SJSA1 (cell line): ENCODE measurements around the gene MRGPRE. TPM values are rescaled to one million over a fixed set of nuclear protein-coding genes. Genes with fewer than 3 reads are reported as not detected.
A peak's percentile ranks its signal among the peaks of the same experiment; 100 is the strongest.

Experiments used
- DNase-seq, 2 experiments: peaks; one replicate each; pipeline ENCODE4 v3.0.0-alpha.2; 2015 to 2020; ENCODE audit warnings: low spot score in 2 of 2, low read depth in 1 of 2
- H3K27ac ChIP-seq: fragments of 250-450 bp; sonication (Bioruptor Pico); 2 replicates; pipeline ENCODE4 v1.5.1; 2020; ENCODE audit warnings: mild to moderate bottlenecking, moderate library complexity
- H3K27me3 ChIP-seq: fragments of 250-450 bp; sonication (Bioruptor Pico); replicated peaks from 2 replicates; pipeline ENCODE4 v1.5.1; 2020; ENCODE audit warnings: mild to moderate bottlenecking, moderate library complexity
- H3K36me3 ChIP-seq: fragments of 250-450 bp; sonication (Bioruptor Pico); 2 replicates; pipeline ENCODE4 v1.5.1; 2020; ENCODE audit warnings: mild to moderate bottlenecking
- H3K4me1 ChIP-seq: fragments of 250-450 bp; sonication (Bioruptor Pico); replicated peaks from 2 replicates; pipeline ENCODE4 v1.6.1; 2021; ENCODE audit warnings: mild to moderate bottlenecking
- H3K4me3 ChIP-seq: fragments of 250-450 bp; sonication (Bioruptor Pico); 2 replicates; pipeline ENCODE4 v1.5.1; 2020; ENCODE audit warnings: mild to moderate bottlenecking
- H3K9me3 ChIP-seq: fragments of 250-450 bp; sonication (Bioruptor Pico); replicated peaks from 2 replicates; pipeline ENCODE4 v1.5.1; 2020; ENCODE audit warnings: mild to moderate bottlenecking
- total RNA-seq: library from RNA; depleted of rRNA; stranded (reverse); fragments of >200 nt; shearing (Covaris generic); gene quantifications from 2 replicates; pipeline ENCODE4 v1.2.3, GENCODE V29; 2014; rRNA removed

Gene MRGPRE
- total RNA-seq, 1 experiment from 2014 or later: not detected

DNA sequence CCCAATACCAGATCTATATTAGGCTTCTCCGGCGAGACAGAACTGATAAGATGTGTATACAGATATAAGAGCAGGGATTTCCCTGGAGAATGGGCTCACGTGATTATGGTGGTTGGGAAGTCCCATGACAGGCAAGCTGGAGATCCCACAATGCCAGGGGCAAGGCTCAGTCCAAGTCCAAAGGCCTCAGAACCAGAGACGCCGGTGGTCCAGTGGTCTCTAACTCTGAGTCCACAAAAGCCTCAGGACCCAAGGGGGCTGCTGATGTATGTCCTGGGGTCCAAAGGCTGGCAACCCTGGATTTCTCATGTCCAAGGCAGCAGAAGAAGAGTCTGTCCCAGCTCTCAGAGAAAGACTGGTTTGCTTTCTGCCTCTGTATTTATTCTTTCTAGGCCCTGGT is 51.3 kb downstream of the MRGPRE start:
- H3K4me1 ChIP-seq: peaks cover 4% of the 10 kb centered on the region; the same call in 1 of the 2 replicates
- H3K4me3 ChIP-seq: no peak overlapping the region
- peaks cover 3% of the 10 kb centered on the region; the same call in 1 of the 2 replicates for H3K27me3 ChIP-seq
- H3K36me3 ChIP-seq: no peaks in the 10 kb centered on the region
- H3K9me3 ChIP-seq: peaks cover 13% of the 10 kb centered on the region; the same call in 1 of the 2 replicates
- DNase-seq: no peak
- H3K27ac ChIP-seq: no peak overlapping the region

GRCh38 chr11:3178349-3178748 is 53.9 kb downstream of the MRGPRE start:
- Histone ChIP-seq H3K4me1 (peaks cover 4% of the 10 kb centered on the region; the same call in 1 of the 2 replicates), H3K27me3 (no peaks in the 10 kb centered on the region), H3K36me3 (no peaks in the 10 kb centered on the region), H3K27ac (no peak overlapping the region), H3K4me3 (no peak overlapping the region), H3K9me3 (peaks cover 15% of the 10 kb centered on the region)
- peak in 1 of 2 experiments; percentile 28 for DNase-seq

DNA sequence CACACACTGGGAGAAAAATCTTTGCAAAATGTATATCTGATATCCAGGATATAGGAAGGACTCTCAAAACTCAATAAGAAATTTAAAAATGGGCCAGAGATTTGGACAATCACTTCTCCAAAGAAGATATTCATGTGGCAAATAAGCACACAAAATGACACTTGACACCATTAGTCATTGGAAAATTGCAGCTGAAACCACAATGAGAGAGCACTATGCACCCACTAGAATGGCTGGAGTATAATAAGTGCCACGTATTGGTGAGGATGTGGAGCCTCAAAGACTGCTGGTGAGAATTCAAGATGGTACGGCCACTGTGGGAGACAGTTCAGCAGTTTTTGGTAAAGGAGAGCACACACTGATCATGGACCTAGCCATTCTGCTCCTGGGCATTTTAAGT is 54.3 kb downstream of the MRGPRE start:
- no peak for DNase-seq

More for the DNA sequence above, 54.3 kb downstream of the MRGPRE start:
- H3K36me3 ChIP-seq: no peaks in the 10 kb centered on the region
- H3K9me3 ChIP-seq: peaks cover 15% of the 10 kb centered on the region
- H3K27ac ChIP-seq: no peak overlapping the region
- H3K27me3 ChIP-seq: no peaks in the 10 kb centered on the region
- peaks cover 4% of the 10 kb centered on the region; the same call in 1 of the 2 replicates for H3K4me1 ChIP-seq
- no peak overlapping the region for H3K4me3 ChIP-seq

Other genes starting within 250 kb of the MRGPRE start
- 186 and 214 TPM in 2 replicates for gene NAP1L4, start 240.1 kb downstream of the MRGPRE start, total RNA-seq
- gene CARS1, start 175.0 kb downstream of the MRGPRE start, total RNA-seq: 34.9 and 57.6 TPM in 2 replicates
- gene OSBPL5, start 67.1 kb downstream of the MRGPRE start, total RNA-seq: 45.3 and 46.0 TPM in 2 replicates
- gene MRGPRG, start 13.6 kb downstream of the MRGPRE start, total RNA-seq: not detected in 2 replicates
- 34.1 and 41.4 TPM in 2 replicates for gene ZNF195, start 146.7 kb upstream of the MRGPRE start, total RNA-seq